ENCODE data around the gene SVEP1.
A peak's percentile ranks its signal among the peaks of the same experiment; 100 is the strongest.

Gene SVEP1

DNA sequence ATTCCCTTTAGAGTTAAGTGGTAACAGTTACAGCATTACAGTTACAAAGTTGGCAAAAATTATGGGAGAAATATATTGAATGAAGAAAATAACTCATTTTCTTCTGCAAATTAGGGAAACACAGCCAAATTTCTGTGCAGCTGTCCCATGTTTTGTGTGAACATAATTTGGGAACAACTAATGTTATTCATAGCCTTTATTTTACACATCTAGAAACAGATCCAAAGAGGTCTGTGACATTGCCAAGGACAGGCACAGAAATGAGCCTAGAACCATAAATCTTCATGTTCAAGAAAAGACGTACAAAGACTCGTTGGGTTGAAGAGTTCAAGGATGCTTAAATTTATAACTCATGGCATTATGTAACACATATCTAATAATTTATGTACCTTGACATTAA, 127.8 kb downstream of the SVEP1 start:
- no peak overlapping the region for H3K4me3 ChIP-seq (ENCODE audit: low read depth, low read length)
- DNase-seq (ENCODE audit: low read depth): no peak
- TF ChIP-seq, protein P1, sequence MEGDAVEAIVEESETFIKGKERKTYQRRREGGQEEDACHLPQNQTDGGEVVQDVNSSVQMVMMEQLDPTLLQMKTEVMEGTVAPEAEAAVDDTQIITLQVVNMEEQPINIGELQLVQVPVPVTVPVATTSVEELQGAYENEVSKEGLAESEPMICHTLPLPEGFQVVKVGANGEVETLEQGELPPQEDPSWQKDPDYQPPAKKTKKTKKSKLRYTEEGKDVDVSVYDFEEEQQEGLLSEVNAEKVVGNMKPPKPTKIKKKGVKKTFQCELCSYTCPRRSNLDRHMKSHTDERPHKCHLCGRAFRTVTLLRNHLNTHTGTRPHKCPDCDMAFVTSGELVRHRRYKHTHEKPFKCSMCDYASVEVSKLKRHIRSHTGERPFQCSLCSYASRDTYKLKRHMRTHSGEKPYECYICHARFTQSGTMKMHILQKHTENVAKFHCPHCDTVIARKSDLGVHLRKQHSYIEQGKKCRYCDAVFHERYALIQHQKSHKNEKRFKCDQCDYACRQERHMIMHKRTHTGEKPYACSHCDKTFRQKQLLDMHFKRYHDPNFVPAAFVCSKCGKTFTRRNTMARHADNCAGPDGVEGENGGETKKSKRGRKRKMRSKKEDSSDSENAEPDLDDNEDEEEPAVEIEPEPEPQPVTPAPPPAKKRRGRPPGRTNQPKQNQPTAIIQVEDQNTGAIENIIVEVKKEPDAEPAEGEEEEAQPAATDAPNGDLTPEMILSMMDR (IDR thresholded peaks at IDR 0.05; ENCODE audit: low read depth, low read length): no peak
- TF ChIP-seq, protein P2, sequence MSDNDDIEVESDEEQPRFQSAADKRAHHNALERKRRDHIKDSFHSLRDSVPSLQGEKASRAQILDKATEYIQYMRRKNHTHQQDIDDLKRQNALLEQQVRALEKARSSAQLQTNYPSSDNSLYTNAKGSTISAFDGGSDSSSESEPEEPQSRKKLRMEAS (IDR thresholded peaks at IDR 0.05; ENCODE audit: low read depth, low read length): no peak
- no peak for TF ChIP-seq MYC (IDR thresholded peaks at IDR 0.05; ENCODE audit: low read depth, low read length)
- TF ChIP-seq POLR2A (IDR thresholded peaks at IDR 0.05; ENCODE audit: extremely low read depth, insufficient read length): no peak

DNA sequence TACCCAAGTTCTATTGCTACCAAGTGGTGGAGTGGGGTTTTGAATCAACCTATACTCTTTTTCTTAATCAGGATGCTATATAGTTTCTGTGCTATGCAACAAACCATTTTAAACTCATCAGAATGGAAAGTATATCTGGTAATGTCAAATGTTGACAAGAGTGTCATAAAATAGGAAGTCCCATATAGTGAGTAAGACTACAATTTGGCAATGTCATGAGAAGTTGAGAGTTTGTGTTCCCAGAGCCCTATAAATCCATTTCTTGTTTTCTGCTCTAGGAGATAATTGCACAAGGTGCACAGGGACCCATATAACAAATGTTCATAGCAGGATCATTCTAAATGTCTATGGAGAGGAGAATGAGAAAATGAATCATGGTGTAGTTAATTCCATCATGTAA, 132.1 kb downstream of the SVEP1 start:
- no peak overlapping the region for H3K4me3 ChIP-seq (ENCODE audit: low read depth, low read length)
- DNase-seq (ENCODE audit: low read depth): no peak
- TF ChIP-seq POLR2A (IDR thresholded peaks at IDR 0.05; ENCODE audit: extremely low read depth, insufficient read length) (no peak), MYC (IDR thresholded peaks at IDR 0.05; ENCODE audit: low read depth, low read length) (no peak)
- TF ChIP-seq, protein P1 (IDR thresholded peaks at IDR 0.05; ENCODE audit: low read depth, low read length): no peak
- TF ChIP-seq, protein P2 (IDR thresholded peaks at IDR 0.05; ENCODE audit: low read depth, low read length): no peak

DNA sequence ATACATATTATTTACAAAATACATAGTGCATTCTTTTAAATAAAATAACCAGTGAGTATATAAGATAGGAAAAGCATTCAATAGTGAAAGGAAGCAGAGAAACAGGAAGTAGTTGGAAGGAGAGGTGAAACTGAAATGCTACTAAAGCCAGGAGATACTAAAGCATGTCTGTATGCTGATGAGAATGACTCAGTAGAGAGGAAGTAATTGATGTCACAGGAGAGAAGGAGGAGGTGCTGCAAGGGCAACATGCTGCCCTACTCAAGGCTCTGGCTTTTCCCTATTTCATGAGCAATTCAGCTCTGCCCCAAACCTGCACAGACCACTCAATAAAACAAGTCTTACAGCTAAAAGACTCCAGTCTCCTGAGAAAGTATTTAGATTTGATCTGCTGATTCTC, 133.4 kb downstream of the SVEP1 start:
- peak; percentile 16 for DNase-seq (ENCODE audit: low read depth)
- H3K4me3 ChIP-seq (ENCODE audit: low read depth, low read length): no peak overlapping the region
- no peak for TF ChIP-seq MYC (IDR thresholded peaks at IDR 0.05; ENCODE audit: low read depth, low read length)
- TF ChIP-seq, protein P2 (IDR thresholded peaks at IDR 0.05; ENCODE audit: low read depth, low read length): no peak
- TF ChIP-seq POLR2A (IDR thresholded peaks at IDR 0.05; ENCODE audit: extremely low read depth, insufficient read length): no peak
- TF ChIP-seq, protein P1 (IDR thresholded peaks at IDR 0.05; ENCODE audit: low read depth, low read length): no peak

DNA sequence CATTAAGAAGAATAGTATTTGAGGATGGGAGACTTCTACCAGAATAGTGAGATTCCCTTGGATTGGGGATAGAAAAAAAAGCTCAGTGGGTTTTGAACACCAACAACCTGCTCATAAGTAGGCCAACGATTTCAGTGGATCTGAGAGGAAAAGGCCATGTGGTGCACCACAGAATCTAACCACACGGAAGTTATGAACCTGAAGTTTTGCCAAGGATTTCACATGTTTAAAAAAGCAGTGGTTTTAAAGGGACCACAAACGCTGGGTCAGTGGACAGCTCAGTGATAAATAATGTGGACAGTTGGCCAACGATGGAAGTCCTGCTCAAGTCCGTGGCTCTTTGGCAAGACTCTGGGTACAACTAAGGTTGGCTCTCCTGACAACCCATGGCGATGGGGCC, 134.6 kb downstream of the SVEP1 start:
- no peak for DNase-seq (ENCODE audit: low read depth)
- no peak overlapping the region for H3K4me3 ChIP-seq (ENCODE audit: low read depth, low read length)
- TF ChIP-seq, protein P2 (IDR thresholded peaks at IDR 0.05; ENCODE audit: low read depth, low read length): no peak
- no peak for TF ChIP-seq MYC (IDR thresholded peaks at IDR 0.05; ENCODE audit: low read depth, low read length)
- TF ChIP-seq, protein P1 (IDR thresholded peaks at IDR 0.05; ENCODE audit: low read depth, low read length): no peak
- TF ChIP-seq POLR2A (IDR thresholded peaks at IDR 0.05; ENCODE audit: extremely low read depth, insufficient read length): no peak

DNA sequence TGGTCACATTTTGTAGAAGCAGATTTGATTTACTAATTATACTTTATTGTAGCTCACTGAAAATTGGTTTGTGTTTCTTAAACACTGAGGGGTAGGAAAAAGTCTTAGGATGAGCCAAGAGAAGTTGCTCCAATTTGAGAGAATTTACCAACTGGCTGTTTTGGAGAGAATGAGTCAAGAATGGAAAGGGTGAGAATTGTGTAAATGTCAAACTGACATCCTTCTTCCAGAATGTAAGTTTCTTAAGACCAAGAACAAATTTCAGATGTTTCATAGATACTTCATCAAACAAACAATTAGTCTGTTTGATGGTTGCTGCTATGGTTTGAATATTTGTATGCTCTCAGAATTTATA, 135.7 kb downstream of the SVEP1 start:
- TF ChIP-seq, protein P2 (IDR thresholded peaks at IDR 0.05; ENCODE audit: low read depth, low read length): no peak
- no peak for TF ChIP-seq POLR2A (IDR thresholded peaks at IDR 0.05; ENCODE audit: extremely low read depth, insufficient read length)
- TF ChIP-seq MYC (IDR thresholded peaks at IDR 0.05; ENCODE audit: low read depth, low read length): no peak
- TF ChIP-seq, protein P1 (IDR thresholded peaks at IDR 0.05; ENCODE audit: low read depth, low read length): no peak
- no peak for DNase-seq (ENCODE audit: low read depth)
- H3K4me3 ChIP-seq (ENCODE audit: low read depth, low read length): no peak overlapping the region
